ENCODE results near the gene MBOAT2. TPM values are rescaled to one million over a fixed set of nuclear protein-coding genes. Genes with fewer than 3 reads are reported as not detected.

The MBOAT2 gene
- total RNA-seq, 4 donors from 2014 or later: 12.5 to 33.0 (median 20.7) TPM

DNA sequence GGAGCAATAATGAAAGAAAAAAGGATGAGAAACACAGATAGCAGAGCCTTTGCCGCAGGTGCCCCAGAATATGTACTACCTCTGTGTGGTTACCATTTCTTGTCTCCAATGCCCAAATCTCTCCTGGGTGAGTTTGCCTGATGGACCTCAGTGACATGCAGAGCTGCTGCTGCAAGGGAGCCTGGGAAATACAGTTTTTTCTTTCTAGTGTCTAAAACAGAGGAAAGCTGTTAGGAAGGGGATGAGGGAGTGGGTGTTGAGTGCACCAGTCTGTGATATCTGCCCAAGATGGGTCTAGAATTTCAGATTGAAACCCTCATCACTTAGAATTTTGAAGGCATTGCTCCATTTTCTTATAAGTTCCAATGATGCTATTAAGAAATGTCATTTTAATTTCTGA lies 9.9 kb upstream of the MBOAT2 start:
- H3K9me3 ChIP-seq: no peaks in the 10 kb centered on the region
- TF ChIP-seq, protein P1, sequence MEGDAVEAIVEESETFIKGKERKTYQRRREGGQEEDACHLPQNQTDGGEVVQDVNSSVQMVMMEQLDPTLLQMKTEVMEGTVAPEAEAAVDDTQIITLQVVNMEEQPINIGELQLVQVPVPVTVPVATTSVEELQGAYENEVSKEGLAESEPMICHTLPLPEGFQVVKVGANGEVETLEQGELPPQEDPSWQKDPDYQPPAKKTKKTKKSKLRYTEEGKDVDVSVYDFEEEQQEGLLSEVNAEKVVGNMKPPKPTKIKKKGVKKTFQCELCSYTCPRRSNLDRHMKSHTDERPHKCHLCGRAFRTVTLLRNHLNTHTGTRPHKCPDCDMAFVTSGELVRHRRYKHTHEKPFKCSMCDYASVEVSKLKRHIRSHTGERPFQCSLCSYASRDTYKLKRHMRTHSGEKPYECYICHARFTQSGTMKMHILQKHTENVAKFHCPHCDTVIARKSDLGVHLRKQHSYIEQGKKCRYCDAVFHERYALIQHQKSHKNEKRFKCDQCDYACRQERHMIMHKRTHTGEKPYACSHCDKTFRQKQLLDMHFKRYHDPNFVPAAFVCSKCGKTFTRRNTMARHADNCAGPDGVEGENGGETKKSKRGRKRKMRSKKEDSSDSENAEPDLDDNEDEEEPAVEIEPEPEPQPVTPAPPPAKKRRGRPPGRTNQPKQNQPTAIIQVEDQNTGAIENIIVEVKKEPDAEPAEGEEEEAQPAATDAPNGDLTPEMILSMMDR (IDR thresholded peaks at IDR 0.05): no peak
- TF ChIP-seq POLR2A (IDR thresholded peaks at IDR 0.05): no peak
- DNase-seq: no peak

DNA sequence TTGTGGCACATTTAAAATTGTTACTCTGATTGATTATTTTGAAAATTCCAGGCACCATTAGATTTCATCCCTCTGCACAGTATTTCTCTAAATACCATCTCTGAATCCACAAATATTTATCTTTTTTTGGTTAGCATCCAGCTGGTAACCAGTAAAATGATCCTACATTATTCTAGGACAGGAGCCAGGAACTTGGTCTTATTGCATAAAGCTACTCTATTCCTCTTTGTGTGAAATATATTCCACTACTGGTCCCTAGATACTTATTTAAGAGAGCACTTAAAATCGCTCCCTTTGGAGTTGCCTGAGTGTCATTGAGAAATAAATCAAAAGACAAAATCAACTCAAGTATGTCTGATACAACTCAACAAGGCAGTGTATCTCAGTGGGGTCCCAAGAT lies 7.4 kb upstream of the MBOAT2 start:
- Histone ChIP-seq H3K27ac (no peak overlapping the region), H3K27me3 (no peaks in the 10 kb centered on the region), H3K9me3 (no peaks in the 10 kb centered on the region), H3K36me3 (no peaks in the 10 kb centered on the region), H3K4me3 (no peak overlapping the region), H3K4me1 (no peaks in the 10 kb centered on the region)
- TF ChIP-seq, protein P1 (IDR thresholded peaks at IDR 0.05): no peak
- TF ChIP-seq POLR2A (IDR thresholded peaks at IDR 0.05): no peak
- DNase-seq: no peak

More for the DNA sequence above, 9.9 kb upstream of the MBOAT2 start:
- H3K27ac ChIP-seq: no peak overlapping the region
- no peak overlapping the region for H3K4me3 ChIP-seq
- no peaks in the 10 kb centered on the region for H3K4me1 ChIP-seq
- H3K36me3 ChIP-seq: no peaks in the 10 kb centered on the region
- no peaks in the 10 kb centered on the region for H3K27me3 ChIP-seq

DNA sequence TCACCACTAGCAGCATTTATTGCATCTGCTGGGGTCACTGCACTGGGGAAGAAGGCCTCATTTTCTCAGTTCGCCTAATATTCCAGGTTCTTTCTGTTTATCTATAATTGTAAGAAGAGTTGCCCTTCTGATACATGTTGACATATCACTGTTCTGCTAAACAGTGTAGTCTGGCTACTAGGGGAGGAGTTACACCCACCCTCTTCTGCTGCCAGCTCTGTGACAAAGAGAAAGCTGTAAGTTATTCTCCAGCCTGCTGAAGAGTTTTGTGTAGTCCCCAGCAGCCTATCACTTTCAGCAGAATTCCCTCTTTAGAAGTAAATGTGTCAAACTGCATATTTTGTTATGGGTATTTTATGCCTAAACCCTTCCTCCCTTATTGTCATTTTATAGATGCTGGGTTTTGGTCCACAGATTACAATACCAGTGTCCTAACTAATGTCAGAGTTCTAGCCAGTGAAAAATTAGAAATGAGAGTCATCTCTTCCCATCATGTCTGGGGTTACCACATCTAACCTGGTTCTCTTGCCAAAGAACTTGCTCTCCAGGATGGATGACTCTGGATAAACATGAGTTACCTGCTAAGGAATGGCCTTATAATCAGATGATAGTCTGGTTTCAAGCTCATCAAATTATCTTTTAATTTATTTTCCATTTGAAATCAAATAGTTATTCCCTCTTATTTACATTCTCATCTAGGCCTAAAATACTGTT lies 5.6 kb upstream of the MBOAT2 start:
- Histone ChIP-seq H3K27ac (no peak overlapping the region), H3K36me3 (no peaks in the 10 kb centered on the region), H3K9me3 (no peaks in the 10 kb centered on the region), H3K4me1 (no peaks in the 10 kb centered on the region), H3K27me3 (no peaks in the 10 kb centered on the region), H3K4me3 (no peak overlapping the region)
- DNase-seq: no peak
- TF ChIP-seq, protein P1 (IDR thresholded peaks at IDR 0.05): no peak

DNA sequence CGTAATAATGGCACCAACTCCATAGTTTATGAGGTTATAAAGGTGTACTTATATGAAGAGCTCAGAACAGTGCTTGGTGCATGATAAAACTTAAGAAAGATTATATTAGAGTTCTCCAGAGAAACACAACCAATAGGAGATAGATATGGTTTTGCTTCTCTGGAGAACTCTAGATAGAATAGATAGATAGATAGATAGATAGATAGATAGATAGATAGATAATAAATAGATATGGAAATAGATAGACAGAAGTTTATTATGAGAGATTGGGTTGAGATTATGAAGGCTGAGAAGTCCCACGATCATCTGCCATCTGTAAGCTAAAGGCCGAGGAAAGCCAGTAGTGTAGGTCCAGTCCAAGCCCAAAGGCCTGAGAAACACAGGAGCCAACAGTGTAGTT lies 2.9 kb upstream of the MBOAT2 start:
- no peak for TF ChIP-seq POLR2A (IDR thresholded peaks at IDR 0.05)
- TF ChIP-seq, protein P1 (IDR thresholded peaks at IDR 0.05): no peak
- Histone ChIP-seq H3K36me3 (no peaks in the 10 kb centered on the region), H3K4me3 (no peak overlapping the region), H3K27me3 (no peaks in the 10 kb centered on the region), H3K27ac (no peak overlapping the region), H3K9me3 (no peaks in the 10 kb centered on the region), H3K4me1 (peaks cover 0 to 10% (median 4%) of the 10 kb centered on the region in 4 donors)
- no peak for DNase-seq

DNA sequence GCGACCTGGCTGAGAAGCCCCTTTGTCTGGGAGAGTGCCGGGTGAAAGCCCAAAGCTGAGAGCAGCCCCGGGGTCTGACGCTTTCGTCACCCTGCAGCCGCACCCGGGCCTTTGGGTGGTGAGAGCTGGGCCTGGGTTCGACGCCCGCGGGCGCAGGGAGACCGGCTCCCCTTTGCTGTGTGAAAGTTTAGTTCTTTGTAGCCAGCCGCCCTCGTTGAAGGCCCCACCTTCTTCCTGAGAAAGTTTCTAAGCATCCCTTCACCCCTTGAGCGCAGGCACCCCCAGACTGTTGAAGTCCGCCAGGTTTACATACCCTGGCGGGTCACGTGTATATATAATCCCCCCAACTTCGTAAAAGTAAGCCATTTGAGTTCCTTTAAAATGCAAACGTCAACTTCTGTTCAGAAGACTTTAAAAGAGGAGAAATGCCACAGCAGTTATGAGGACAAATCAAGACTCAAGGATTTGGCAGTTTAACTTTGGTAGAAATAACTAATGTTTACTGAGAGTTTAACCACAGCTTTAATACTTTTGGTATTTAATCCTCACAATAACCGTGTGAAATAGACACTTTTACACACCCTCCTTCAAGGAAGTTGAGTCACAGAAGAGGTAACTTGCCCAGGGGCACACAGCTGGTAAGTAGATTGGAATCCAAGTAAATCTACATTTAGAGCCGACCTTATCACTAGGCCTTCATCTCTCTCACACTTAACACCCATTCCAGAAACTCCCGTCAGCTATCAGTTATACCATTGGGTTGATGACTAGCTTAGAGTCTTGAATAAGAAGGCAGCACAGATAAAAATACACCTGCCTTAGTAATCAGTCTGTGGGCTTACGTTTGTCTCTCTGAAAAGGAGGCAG lies 1.1 kb upstream of the MBOAT2 start:
- peaks cover 0 to 10% (median 4%) of the 10 kb centered on the region in 4 donors for H3K4me1 ChIP-seq
- no peak for DNase-seq
- H3K36me3 ChIP-seq: no peaks in the 10 kb centered on the region
- H3K9me3 ChIP-seq: no peaks in the 10 kb centered on the region
- no peak for TF ChIP-seq POLR2A (IDR thresholded peaks at IDR 0.05)
- TF ChIP-seq, protein P1 (IDR thresholded peaks at IDR 0.05): no peak
- H3K4me3 ChIP-seq: peak overlapping the region; percentile 58 to 87 (median 72)
- H3K27ac ChIP-seq: peak overlapping the region; percentile 69 to 80 (median 73)
- no peaks in the 10 kb centered on the region for H3K27me3 ChIP-seq
